ENCODE results near the gene PDLIM5.
"Not testable (repeated sequence)": the region's sequence is repeated elsewhere in the genome, so short reads cannot be mapped to it uniquely, and the experiment has no call there.

PDLIM5 gene

DNA sequence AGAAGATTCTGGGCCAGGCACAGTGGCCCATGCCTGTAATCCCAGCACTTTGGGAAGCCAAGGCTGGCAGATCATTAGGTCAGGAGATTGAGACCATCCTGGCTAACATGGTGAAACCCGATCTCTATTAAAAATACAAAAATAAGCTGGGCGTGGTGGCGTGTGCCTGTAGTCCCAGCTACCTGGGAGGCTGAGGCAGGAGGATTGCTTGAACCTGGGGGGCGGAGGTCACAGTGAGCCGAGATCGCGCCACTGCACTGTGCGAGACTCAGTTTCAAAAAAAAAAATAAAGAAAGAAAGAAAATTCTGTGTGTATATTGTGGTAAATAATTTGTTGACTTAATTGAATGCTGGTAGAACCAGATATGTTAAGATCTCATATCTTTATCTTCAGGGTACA, 177.3 kb downstream of the PDLIM5 start:
- H3K18ac ChIP-seq (ENCODE audit: low read depth in 1 of 2, low read length in 2 of 2); H2AK5ac ChIP-seq (ENCODE audit: low read length, severe bottlenecking); H2AFZ ChIP-seq (ENCODE audit: low read depth, low read length); H4K8ac ChIP-seq (ENCODE audit: low read length); H3K27ac ChIP-seq (ENCODE audit: low read length, poor library complexity, severe bottlenecking); H3K9ac ChIP-seq (ENCODE audit: low read length); H3K4ac ChIP-seq (ENCODE audit: low read depth in 1 of 2, low read length in 2 of 2); H4K91ac ChIP-seq (ENCODE audit: low read length); H2BK15ac ChIP-seq (ENCODE audit: low read depth, poor library complexity, severe bottlenecking); H3K9me3 ChIP-seq (ENCODE audit: control insufficient read depth, low read length); H3K23ac ChIP-seq (ENCODE audit: low read length in 2 of 2); H2BK120ac ChIP-seq (ENCODE audit: low read depth, low read length); H3K14ac ChIP-seq (ENCODE audit: low read length in 2 of 2); H2BK12ac ChIP-seq (ENCODE audit: low read length in 2 of 2); DNase-seq; H2BK5ac ChIP-seq (ENCODE audit: low read depth, low read length, poor library complexity, severe bottlenecking); H3K4me3 ChIP-seq (ENCODE audit: insufficient read depth in 1 of 2, low read depth in 1 of 2, low read length in 2 of 2); H3K27me3 ChIP-seq (ENCODE audit: control insufficient read depth in 1 of 2, insufficient read depth in 1 of 2, low read length in 2 of 2); H3K4me1 ChIP-seq (ENCODE audit: control insufficient read depth, insufficient read depth, low read depth, low read length); H3K4me2 ChIP-seq (ENCODE audit: low read length, poor library complexity, severe bottlenecking): not testable (repeated sequence)
- peaks cover 28% of the 10 kb centered on the region for H3K79me1 ChIP-seq (replicated peaks; ENCODE audit: low read length, poor library complexity, severe bottlenecking)
- H3K36me3 ChIP-seq (ENCODE audit: control insufficient read depth in 1 of 2, insufficient read depth in 2 of 2, low read depth in 1 of 2, low read length in 2 of 2): peaks cover 0 to 25% of the 10 kb centered on the region in 2 experiments
- 97% methylated on average over 8 of the region's 8 CpGs for WGBS

DNA sequence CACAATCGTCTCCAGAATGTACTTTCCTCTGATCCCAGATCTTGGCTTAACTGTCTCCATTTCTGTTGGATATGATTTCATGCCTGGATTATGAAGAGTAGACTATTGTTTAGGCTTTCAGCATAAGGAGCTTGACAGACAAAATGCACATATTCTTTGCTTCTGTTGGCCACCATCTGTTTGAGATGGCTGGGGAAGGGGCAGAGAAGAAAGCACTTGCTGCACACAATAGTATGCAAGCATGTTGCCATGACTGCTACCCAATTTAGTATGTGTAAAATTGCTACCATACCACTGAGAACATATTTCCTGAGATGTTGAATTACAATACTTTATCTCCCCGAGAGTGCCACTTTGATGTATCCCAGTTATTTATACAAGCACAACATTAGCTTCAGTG, 178.1 kb downstream of the PDLIM5 start:
- H2BK120ac ChIP-seq (ENCODE audit: low read depth, low read length): no peak overlapping the region
- H2AK5ac ChIP-seq (ENCODE audit: low read length, severe bottlenecking): no peak overlapping the region
- no peak overlapping the region for H3K4ac ChIP-seq (ENCODE audit: low read depth in 1 of 2, low read length in 2 of 2)
- no peaks in the 10 kb centered on the region for H3K9me3 ChIP-seq (ENCODE audit: control insufficient read depth, low read length)
- H3K4me2 ChIP-seq (ENCODE audit: low read length, poor library complexity, severe bottlenecking): no peak overlapping the region
- H3K14ac ChIP-seq (ENCODE audit: low read length in 2 of 2): no peak overlapping the region
- H2AFZ ChIP-seq (ENCODE audit: low read depth, low read length): no peak overlapping the region
- H3K27ac ChIP-seq (ENCODE audit: low read length, poor library complexity, severe bottlenecking): no peak overlapping the region
- no peak overlapping the region for H4K91ac ChIP-seq (ENCODE audit: low read length)
- H3K18ac ChIP-seq (ENCODE audit: low read depth in 1 of 2, low read length in 2 of 2): no peak overlapping the region
- no peak overlapping the region for H2BK12ac ChIP-seq (ENCODE audit: low read length in 2 of 2)
- peaks cover 0 to 18% of the 10 kb centered on the region in 2 experiments for H3K36me3 ChIP-seq (ENCODE audit: control insufficient read depth in 1 of 2, insufficient read depth in 2 of 2, low read depth in 1 of 2, low read length in 2 of 2)
- H3K79me1 ChIP-seq (replicated peaks; ENCODE audit: low read length, poor library complexity, severe bottlenecking): peaks cover 25% of the 10 kb centered on the region
- no peak overlapping the region for H4K8ac ChIP-seq (ENCODE audit: low read length)
- DNase-seq: no peak
- H3K23ac ChIP-seq (ENCODE audit: low read length in 2 of 2): no peak overlapping the region
- 91% methylated on average over 1 of the region's 2 CpGs for WGBS
- no peaks in the 10 kb centered on the region for H3K4me1 ChIP-seq (ENCODE audit: control insufficient read depth, insufficient read depth, low read depth, low read length)
- no peaks in the 10 kb centered on the region for H3K27me3 ChIP-seq (ENCODE audit: control insufficient read depth in 1 of 2, insufficient read depth in 1 of 2, low read length in 2 of 2)
- H2BK5ac ChIP-seq (ENCODE audit: low read depth, low read length, poor library complexity, severe bottlenecking): no peak overlapping the region
- no peak overlapping the region for H3K9ac ChIP-seq (ENCODE audit: low read length)
- H3K4me3 ChIP-seq (ENCODE audit: insufficient read depth in 1 of 2, low read depth in 1 of 2, low read length in 2 of 2): no peak overlapping the region
- no peak overlapping the region for H2BK15ac ChIP-seq (ENCODE audit: low read depth, poor library complexity, severe bottlenecking)

GRCh38 chr4:94634271-94634670, 182.5 kb downstream of the PDLIM5 start:
- no peak overlapping the region for H3K4ac ChIP-seq (ENCODE audit: low read depth in 1 of 2, low read length in 2 of 2)
- H3K36me3 ChIP-seq (ENCODE audit: control insufficient read depth in 1 of 2, insufficient read depth in 2 of 2, low read depth in 1 of 2, low read length in 2 of 2): peaks cover 0 to 25% of the 10 kb centered on the region in 2 experiments
- peaks cover 2% of the 10 kb centered on the region for H3K4me1 ChIP-seq (ENCODE audit: control insufficient read depth, insufficient read depth, low read depth, low read length)
- no peak overlapping the region for H4K8ac ChIP-seq (ENCODE audit: low read length)
- H3K27me3 ChIP-seq (ENCODE audit: control insufficient read depth in 1 of 2, insufficient read depth in 1 of 2, low read length in 2 of 2): no peaks in the 10 kb centered on the region
- H3K79me1 ChIP-seq (replicated peaks; ENCODE audit: low read length, poor library complexity, severe bottlenecking): peaks cover 21% of the 10 kb centered on the region
- no peak overlapping the region for H2BK120ac ChIP-seq (ENCODE audit: low read depth, low read length)
- no peak overlapping the region for H2AFZ ChIP-seq (ENCODE audit: low read depth, low read length)
- no peak overlapping the region for H3K27ac ChIP-seq (ENCODE audit: low read length, poor library complexity, severe bottlenecking)
- H3K4me2 ChIP-seq (ENCODE audit: low read length, poor library complexity, severe bottlenecking): no peak overlapping the region
- no peak overlapping the region for H2BK5ac ChIP-seq (ENCODE audit: low read depth, low read length, poor library complexity, severe bottlenecking)
- no peak overlapping the region for H2BK12ac ChIP-seq (ENCODE audit: low read length in 2 of 2)
- peak; percentile 10 for DNase-seq
- H3K14ac ChIP-seq (ENCODE audit: low read length in 2 of 2): no peak overlapping the region
- no peaks in the 10 kb centered on the region for H3K9me3 ChIP-seq (ENCODE audit: control insufficient read depth, low read length)
- H3K18ac ChIP-seq (ENCODE audit: low read depth in 1 of 2, low read length in 2 of 2): no peak overlapping the region
- H3K9ac ChIP-seq (ENCODE audit: low read length): no peak overlapping the region
- no peak overlapping the region for H2BK15ac ChIP-seq (ENCODE audit: low read depth, poor library complexity, severe bottlenecking)
- no CpG with 5 or more reads among the region's 2 CpGs for WGBS
- H3K4me3 ChIP-seq (ENCODE audit: insufficient read depth in 1 of 2, low read depth in 1 of 2, low read length in 2 of 2): no peak overlapping the region
- no peak overlapping the region for H2AK5ac ChIP-seq (ENCODE audit: low read length, severe bottlenecking)
- H3K23ac ChIP-seq (ENCODE audit: low read length in 2 of 2): no peak overlapping the region
- H4K91ac ChIP-seq (ENCODE audit: low read length): no peak overlapping the region

DNA sequence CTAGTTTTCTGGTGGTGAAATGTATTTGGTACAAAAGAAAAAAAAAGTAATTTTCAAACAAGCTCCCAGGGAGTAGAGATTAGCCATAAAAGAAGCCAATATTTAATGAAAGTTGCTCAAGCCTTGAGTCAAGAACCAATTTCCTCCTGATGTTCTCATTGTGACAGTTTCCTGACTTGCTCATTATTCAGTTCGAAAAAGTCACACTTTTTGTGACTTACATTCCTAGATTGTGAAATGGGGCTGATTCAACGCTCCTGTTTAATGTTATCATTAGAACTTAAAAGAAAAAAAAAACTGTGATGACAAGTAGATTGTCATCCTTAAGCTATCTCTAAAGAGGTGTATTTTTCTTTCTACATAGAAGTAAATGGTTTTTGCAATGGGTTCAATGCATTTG, 183.4 kb downstream of the PDLIM5 start:
- Histone ChIP-seq H3K9ac (ENCODE audit: low read length) (no peak overlapping the region), H3K23ac (ENCODE audit: low read length in 2 of 2) (no peak overlapping the region), H3K9me3 (ENCODE audit: control insufficient read depth, low read length) (no peaks in the 10 kb centered on the region), H3K4me1 (ENCODE audit: control insufficient read depth, insufficient read depth, low read depth, low read length) (peaks cover 3% of the 10 kb centered on the region), H2AK5ac (ENCODE audit: low read length, severe bottlenecking) (no peak overlapping the region), H3K36me3 (ENCODE audit: control insufficient read depth in 1 of 2, insufficient read depth in 2 of 2, low read depth in 1 of 2, low read length in 2 of 2) (peaks cover 0 to 21% of the 10 kb centered on the region in 2 experiments), H2BK120ac (ENCODE audit: low read depth, low read length) (no peak overlapping the region), H3K79me1 (replicated peaks; ENCODE audit: low read length, poor library complexity, severe bottlenecking) (peaks cover 20% of the 10 kb centered on the region), H3K14ac (ENCODE audit: low read length in 2 of 2) (no peak overlapping the region), H2BK12ac (ENCODE audit: low read length in 2 of 2) (no peak overlapping the region), H3K4me3 (ENCODE audit: insufficient read depth in 1 of 2, low read depth in 1 of 2, low read length in 2 of 2) (no peak overlapping the region), H2BK5ac (ENCODE audit: low read depth, low read length, poor library complexity, severe bottlenecking) (no peak overlapping the region), H3K4ac (ENCODE audit: low read depth in 1 of 2, low read length in 2 of 2) (no peak overlapping the region), H4K8ac (ENCODE audit: low read length) (no peak overlapping the region), H3K27me3 (ENCODE audit: control insufficient read depth in 1 of 2, insufficient read depth in 1 of 2, low read length in 2 of 2) (no peaks in the 10 kb centered on the region), H3K18ac (ENCODE audit: low read depth in 1 of 2, low read length in 2 of 2) (no peak overlapping the region), H2AFZ (ENCODE audit: low read depth, low read length) (no peak overlapping the region), H3K27ac (ENCODE audit: low read length, poor library complexity, severe bottlenecking) (no peak overlapping the region), H4K91ac (ENCODE audit: low read length) (no peak overlapping the region), H3K4me2 (ENCODE audit: low read length, poor library complexity, severe bottlenecking) (no peak overlapping the region), H2BK15ac (ENCODE audit: low read depth, poor library complexity, severe bottlenecking) (no peak overlapping the region)
- WGBS: no CpG with 5 or more reads among the region's 2 CpGs
- DNase-seq: peak; percentile 71

Data from mesenchymal stem cell (in vitro differentiated cells and primary cell).